IPS DF 6.9 (cell line): ENCODE measurements around the gene CHRND.

Source experiments
- DNase-seq: peaks from one replicate; pipeline ENCODE4 v3.0.0-alpha.2; 2013; ENCODE audit warnings: low read depth, low spot score
- H3K27ac ChIP-seq: one replicate; pipeline ENCODE4 v1.5.1; 2013; ENCODE audit warnings: low read length, control low read depth
- H3K27me3 ChIP-seq: 2 replicates; pipeline ENCODE4 v1.6.1; 2013; ENCODE audit warnings: mild to moderate bottlenecking, low read length; ENCODE audit not compliant: control insufficient read depth, insufficient read depth
- H3K36me3 ChIP-seq: 2 replicates; pipeline ENCODE4 v1.6.1; 2013; ENCODE audit warnings: low read length; ENCODE audit not compliant: control insufficient read depth, insufficient read depth
- H3K4me1 ChIP-seq: 2 replicates; pipeline ENCODE4 v1.6.1; 2013; ENCODE audit warnings: low read length; ENCODE audit not compliant: control insufficient read depth, insufficient read depth
- H3K4me3 ChIP-seq: 2 replicates; pipeline ENCODE4 v1.5.1; 2013; ENCODE audit warnings: mild to moderate bottlenecking, low read length
- H3K9me3 ChIP-seq: 2 replicates; pipeline ENCODE4 v1.6.1; 2013; ENCODE audit warnings: low read length, inconsistent platforms; ENCODE audit not compliant: control insufficient read depth, insufficient read depth
- WGBS: extraction: QIAGEN DNeasy Blood & Tissue Kit; methylation state at CpG from one replicate; pipeline ENCODE4 v1.1.7; 2013; ENCODE audit warnings: mixed read lengths, missing lambda C conversion rate; ENCODE audit not compliant: insufficient read length, insufficient coverage; 5-methylcytosine and 5-hydroxymethylcytosine counted together

Gene CHRND

DNA sequence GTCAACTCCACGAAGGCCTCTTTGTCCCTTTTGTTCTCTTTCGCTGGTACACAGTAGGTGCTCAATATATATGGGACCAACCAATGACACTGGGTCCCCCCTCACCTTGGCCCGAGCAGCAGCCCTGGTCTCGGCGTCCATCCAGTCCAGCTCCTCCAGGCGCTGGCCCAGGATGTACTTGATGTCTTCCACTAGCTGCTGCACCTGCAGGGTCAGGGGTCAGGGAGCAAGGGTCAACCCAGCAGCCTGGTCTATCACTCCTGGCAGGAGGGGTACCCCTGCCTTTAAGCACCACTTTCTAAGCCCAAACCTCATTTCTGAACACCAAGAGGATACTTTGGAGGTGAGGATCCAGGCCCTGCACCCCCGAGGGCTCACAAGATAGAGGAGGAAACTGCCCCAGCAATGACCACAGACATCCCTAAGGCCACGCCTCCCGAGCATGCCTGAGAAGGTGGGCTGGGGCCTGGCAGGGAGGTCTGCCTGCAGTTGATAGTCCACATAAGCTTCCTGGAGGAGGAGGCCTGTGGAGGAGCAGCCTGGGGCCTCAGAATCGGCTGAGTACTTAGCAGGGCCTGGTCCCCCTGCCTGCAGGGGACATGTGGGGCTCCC lies 42.5 kb upstream of the CHRND start:
- no peaks in the 10 kb centered on the region for H3K9me3 ChIP-seq
- no peaks in the 10 kb centered on the region; the same call in 1 of the 2 replicates for H3K36me3 ChIP-seq
- no peaks in the 10 kb centered on the region for H3K4me1 ChIP-seq
- no peak for DNase-seq
- H3K4me3 ChIP-seq = no peak overlapping the region
- H3K27ac ChIP-seq = no peak overlapping the region
- no CpG with 5 or more reads among the region's 10 CpGs for WGBS
- H3K27me3 ChIP-seq = peaks cover 35% of the 10 kb centered on the region

DNA sequence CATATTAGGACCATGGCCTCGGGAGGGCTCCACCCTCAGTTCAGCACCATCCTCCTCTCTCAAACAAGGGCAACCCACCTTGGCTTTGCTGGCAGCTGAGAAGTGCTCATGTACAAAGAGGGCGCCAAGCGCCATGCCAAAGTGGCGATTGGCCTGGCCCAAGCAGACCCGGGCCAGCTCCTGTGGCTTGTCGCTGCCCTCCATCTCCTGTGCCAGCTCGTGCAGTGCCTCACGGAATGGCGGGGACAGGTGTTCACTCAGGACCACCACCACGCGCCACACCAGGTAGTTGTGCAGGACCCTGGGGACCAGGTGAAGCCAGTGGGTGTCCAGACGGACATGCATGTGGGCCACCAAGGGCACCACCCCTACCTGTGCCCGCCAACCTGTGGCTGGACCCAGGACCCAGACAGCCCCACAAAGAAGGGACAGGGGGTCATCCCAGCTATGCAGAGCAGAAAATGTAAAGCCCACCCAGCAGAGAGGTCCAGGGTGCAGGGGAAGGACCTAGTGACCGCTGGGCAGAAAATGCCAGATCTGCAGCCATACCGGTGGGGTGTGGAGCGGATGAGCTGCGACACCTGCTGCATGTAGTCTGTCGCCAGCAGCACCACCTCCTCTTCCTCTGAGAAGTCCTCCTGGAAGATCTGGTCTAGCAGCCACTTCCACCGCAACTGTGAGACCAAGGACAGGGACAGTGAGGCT lies 41.9 kb upstream of the CHRND start:
- DNase-seq = no peak
- H3K27ac ChIP-seq = no peak overlapping the region
- H3K4me1 ChIP-seq = no peaks in the 10 kb centered on the region
- no peaks in the 10 kb centered on the region for H3K9me3 ChIP-seq
- H3K36me3 ChIP-seq = no peaks in the 10 kb centered on the region; the same call in 1 of the 2 replicates
- WGBS = no CpG with 5 or more reads among the region's 19 CpGs
- no peak overlapping the region for H3K4me3 ChIP-seq
- H3K27me3 ChIP-seq = peaks cover 35% of the 10 kb centered on the region

DNA sequence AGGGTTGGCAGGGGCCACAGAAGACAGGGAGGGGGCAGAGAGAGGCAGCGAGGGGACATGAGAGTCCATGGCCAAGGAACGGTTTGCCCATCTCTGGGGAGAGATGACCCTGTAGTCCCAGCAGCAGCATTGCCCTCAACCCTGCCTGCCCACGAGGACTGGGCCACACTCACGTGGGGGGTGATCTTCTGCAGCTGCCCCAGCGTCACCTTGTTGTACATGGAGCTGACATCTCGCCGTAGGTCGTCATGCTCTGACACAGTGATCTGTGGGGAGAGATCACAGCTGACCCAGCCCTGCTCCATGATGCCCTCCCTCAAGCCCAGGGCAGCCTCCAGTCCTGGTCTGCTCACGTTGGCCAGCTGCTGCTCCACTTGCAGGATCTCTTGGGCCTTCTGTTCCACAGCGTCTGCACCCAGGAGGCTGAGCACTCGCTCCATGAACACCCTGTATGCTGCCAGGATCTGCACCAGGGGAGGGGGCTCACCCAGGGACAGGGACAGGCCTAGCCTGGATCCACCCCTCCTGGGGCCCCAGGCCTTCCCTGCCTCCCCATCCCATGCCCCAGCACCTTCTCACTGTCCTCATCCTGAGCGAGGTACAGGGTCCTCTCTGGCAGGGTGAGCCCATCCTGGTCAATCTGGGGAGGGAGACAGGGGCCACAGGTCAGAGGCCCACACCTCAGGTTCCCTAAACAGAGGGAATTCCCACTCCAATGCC lies 41.2 kb upstream of the CHRND start:
- no peak overlapping the region for H3K4me3 ChIP-seq
- WGBS = no CpG with 5 or more reads among the region's 12 CpGs

DNA sequence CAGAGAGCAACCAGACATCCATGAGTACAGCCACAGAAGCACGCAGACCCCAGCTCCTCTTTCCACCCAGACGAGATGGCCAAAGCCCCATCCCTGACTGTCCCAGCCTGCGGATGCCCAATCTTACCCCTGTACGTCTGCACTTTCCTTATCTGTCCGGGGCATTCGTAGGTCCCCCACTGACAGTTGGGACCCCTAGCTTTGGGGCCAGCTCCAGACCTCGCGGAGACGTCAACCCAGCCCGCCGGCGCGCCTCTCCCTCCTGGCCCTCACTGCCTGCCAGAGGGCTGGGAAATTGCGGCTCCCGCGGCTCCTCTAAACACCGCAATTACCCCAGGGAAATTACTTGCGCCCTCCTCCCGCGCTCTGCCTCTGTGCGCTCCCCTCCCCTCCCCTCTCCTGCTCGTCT lies 40.6 kb upstream of the CHRND start:
- DNase-seq = no peak
- Histone ChIP-seq H3K27me3 (peaks cover 35% of the 10 kb centered on the region), H3K4me3 (peak overlapping the region; percentile 39; the same call in 1 of the 2 replicates), H3K4me1 (peaks cover 4% of the 10 kb centered on the region), H3K27ac (no peak overlapping the region), H3K36me3 (no peaks in the 10 kb centered on the region; the same call in 1 of the 2 replicates), H3K9me3 (no peaks in the 10 kb centered on the region)
- no CpG with 5 or more reads among the region's 22 CpGs for WGBS

More for the DNA sequence above, 41.2 kb upstream of the CHRND start:
- peaks cover 4% of the 10 kb centered on the region for H3K4me1 ChIP-seq
- no peaks in the 10 kb centered on the region; the same call in 1 of the 2 replicates for H3K36me3 ChIP-seq
- no peaks in the 10 kb centered on the region for H3K9me3 ChIP-seq
- DNase-seq = no peak
- H3K27ac ChIP-seq = no peak overlapping the region
- peaks cover 35% of the 10 kb centered on the region for H3K27me3 ChIP-seq

DNA sequence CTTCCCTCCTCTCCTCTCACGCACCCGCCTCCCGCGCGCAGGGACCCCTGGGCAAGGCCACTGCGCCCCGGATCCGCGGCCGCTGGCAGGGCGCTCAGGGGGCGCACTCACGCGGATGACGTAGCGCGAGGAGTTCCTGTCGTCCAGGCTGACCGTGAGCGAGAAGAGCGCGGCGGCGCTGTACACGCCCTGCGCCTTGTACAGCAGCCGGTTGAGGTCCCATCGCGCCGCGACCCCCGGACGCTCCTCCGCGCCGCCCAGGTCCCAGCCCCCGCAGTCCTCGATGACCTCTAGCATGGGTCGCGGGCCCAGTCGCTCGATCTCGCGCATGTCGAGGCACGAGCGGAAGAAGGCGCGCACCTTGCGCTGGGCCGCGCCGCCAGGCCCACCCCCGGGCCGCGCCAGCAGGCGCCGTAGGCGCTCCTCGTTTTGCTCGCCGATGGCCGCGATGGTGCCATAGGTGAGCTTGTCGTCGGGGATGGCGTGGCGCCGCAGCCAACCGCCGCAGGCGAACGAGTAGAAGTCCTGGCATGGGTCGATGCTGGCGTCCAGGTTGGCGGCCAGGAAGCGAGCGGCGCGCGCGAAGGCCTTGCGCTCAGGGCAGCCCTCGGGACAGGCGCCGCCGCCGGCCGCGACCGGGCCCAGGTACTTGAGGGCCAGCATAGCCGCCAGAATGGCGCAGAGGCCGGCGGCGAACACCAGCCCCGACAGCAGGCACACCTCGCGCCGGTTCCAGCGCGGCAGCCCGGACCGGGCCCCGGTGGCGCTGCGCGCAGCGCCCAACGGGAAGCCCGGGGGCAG lies 40.0 kb upstream of the CHRND start:
- no peak for DNase-seq
- WGBS = no CpG with 5 or more reads among the region's 111 CpGs
- Histone ChIP-seq H3K9me3 (no peaks in the 10 kb centered on the region), H3K4me1 (peaks cover 6% of the 10 kb centered on the region), H3K36me3 (no peaks in the 10 kb centered on the region; the same call in 1 of the 2 replicates), H3K4me3 (peak overlapping the region; percentile 39; the same call in 1 of the 2 replicates), H3K27me3 (peaks cover 35% of the 10 kb centered on the region), H3K27ac (no peak overlapping the region)

DNA sequence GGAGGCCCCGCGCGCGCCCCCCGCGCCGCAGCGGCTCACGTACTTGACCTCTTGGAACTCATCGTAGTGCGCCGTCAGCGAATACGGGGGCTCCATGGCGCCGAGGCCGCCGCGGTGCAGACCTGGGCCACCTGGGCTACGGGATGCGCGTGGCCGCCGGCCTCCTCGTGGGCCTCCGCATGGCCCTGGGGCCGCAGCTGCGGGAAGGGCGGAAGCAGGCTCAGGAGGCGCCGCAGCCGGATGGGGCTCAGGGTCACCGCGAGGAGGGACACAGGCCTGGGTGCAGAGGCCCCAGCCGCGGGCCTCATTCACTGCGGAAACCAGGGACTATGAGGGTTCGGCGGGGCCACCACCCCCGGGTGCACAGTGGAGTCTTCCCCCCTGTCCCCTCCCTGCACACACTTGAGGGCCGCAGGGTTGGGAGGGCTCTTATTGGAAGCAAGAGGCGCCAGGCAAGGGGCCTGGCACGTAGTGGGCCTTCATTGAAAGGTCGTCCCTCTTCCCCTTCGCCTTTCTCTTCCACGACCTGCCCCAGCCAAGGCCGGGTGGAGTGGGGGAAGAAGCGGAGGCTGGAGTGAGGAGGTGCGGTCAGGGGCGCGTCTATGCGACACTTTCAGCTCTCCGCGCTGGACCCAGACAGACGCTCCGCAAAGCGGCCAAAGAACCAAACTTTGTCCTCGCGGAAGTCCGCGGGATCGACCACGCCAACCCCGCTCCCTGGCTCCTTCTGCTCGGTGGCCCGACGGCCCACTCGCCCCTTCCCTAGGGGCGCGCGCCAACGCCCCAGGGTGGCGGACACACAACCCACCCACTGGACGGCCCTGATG lies 39.2 kb upstream of the CHRND start:
- H3K4me3 ChIP-seq = peak overlapping the region; percentile 39; the same call in 1 of the 2 replicates
- no peaks in the 10 kb centered on the region for H3K9me3 ChIP-seq
- peaks cover 6% of the 10 kb centered on the region for H3K4me1 ChIP-seq
- H3K27ac ChIP-seq = no peak overlapping the region
- H3K27me3 ChIP-seq = peaks cover 35% of the 10 kb centered on the region
- no peak for DNase-seq
- WGBS = no CpG with 5 or more reads among the region's 74 CpGs
- no peaks in the 10 kb centered on the region; the same call in 1 of the 2 replicates for H3K36me3 ChIP-seq

DNA sequence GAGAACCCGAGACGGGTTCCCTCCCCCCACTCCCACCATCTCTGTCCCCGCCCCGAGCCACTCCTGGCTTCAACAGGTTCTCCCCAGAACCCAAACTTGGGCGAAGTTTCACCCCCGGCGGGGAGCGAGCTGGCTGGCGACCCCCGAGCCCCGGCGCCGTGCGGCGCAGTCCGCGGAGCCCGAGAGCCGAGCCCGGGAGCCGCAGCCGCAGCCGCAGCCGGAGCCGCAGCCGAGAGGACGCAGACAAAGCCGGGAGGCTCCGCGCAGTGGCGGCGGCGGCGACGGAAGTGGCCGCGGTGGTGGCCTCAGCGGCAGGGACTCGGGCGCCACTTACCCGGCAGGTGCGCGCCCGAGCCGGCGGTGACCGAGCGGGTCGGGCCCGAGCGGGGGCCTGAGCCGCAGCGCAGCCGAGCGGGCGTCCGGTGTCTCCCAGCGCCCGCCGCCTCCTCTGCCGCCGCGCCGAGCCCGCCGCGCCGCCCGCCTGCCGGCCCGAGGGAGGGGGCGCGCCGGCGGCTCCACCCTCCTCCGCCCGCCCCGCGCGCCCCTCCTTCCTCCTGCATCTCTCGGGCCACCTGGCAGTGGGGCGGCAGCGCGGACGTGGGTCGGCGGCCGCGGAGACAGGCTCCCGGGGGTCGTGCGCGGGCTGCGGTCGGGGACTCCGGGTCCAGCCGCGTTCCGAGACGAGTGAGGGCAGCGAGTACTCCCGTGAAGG lies 38.4 kb upstream of the CHRND start, which contains the start of gene ECEL1:
ECEL1 (minus strand) TSS at position 450 of the 712 bp plus-strand sequence. CDS start 1,181 bp downstream, outside the sequence.
- Histone ChIP-seq H3K4me3 (peak within 1 kb of the TSS; percentile 39; the same call in 1 of the 2 replicates), H3K27me3 (peaks cover 35% of the 10 kb centered on the region), H3K4me1 (peaks cover 6% of the 10 kb centered on the region), H3K9me3 (no peaks in the 10 kb centered on the region), H3K36me3 (no peaks in the 10 kb centered on the region; the same call in 1 of the 2 replicates), H3K27ac (no peak within 1 kb of the TSS)
- WGBS = no CpG with 5 or more reads among the region's 102 CpGs
- no peak for DNase-seq

DNA sequence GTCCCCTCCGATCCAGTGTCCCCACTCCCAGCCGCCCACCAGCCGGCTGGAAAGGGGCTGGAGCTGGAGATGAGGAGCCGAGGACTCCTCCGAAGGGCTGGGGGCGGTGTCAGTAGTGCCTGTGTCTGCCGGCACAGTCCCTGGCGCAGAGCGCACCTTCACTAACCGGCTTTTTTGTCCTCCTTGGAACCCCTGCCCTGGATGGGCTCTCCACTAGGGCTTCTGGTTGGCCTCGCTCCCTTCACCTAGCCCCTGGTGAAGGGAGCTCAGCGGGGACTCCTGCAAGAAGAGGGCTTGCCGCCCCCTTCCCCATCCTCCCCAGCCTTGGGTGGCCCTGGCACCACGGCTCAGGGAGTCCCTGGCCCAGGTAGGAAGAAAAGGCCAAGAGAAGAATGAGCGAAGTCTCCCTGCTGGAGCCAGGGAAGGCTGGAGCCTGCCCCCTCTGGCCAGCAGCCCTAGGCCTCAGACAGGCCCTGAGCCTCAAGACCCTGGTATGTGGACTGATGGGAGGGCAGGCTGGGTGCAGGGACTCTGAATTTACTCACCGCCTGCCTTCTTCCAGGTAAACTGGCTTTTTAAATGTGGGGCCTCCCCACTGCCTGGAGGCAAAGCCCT lies 37.8 kb upstream of the CHRND start:
- no peak overlapping the region for H3K27ac ChIP-seq
- H3K27me3 ChIP-seq = peaks cover 35% of the 10 kb centered on the region
- H3K9me3 ChIP-seq = no peaks in the 10 kb centered on the region
- no peak for DNase-seq
- peak overlapping the region; percentile 39; the same call in 1 of the 2 replicates for H3K4me3 ChIP-seq
- H3K36me3 ChIP-seq = no peaks in the 10 kb centered on the region; the same call in 1 of the 2 replicates
- no CpG with 5 or more reads among the region's 16 CpGs for WGBS
- H3K4me1 ChIP-seq = peaks cover 6% of the 10 kb centered on the region
